22Rv1 (cell line): ENCODE measurements around the gene GPR21.

Experiments used
- H3K27ac ChIP-seq: fragments of 450-650 bp; 2 replicates; pipeline ENCODE4 v1.5.1; 2017
- CTCF ChIP-seq: fragments of 450-650 bp; IDR thresholded peaks from 2 replicates; pipeline ENCODE4 v1.5.1; 2017; ENCODE audit warnings: mild to moderate bottlenecking
- ZFX ChIP-seq: fragments of 450-650 bp; IDR thresholded peaks from 2 replicates; pipeline ENCODE4 v1.6.1; 2017; ENCODE audit warnings: antibody characterized with exemption, borderline replicate concordance

The GPR21 gene

GRCh38 chr9:123053711-123054110 lies 20.2 kb downstream of the GPR21 start:
- TF ChIP-seq CTCF (no peak), ZFX (no peak)
- no peak overlapping the region for H3K27ac ChIP-seq

GRCh38 chr9:123058834-123059233 lies 25.4 kb downstream of the GPR21 start:
- no peak for TF ChIP-seq ZFX
- TF ChIP-seq CTCF, result no peak

GRCh38 chr9:123059472-123060220 lies 26.2 kb downstream of the GPR21 start:
- no peak overlapping the region for H3K27ac ChIP-seq

More at GRCh38 chr9:123058834-123059233, 25.4 kb downstream of the GPR21 start:
- H3K27ac ChIP-seq, result no peak overlapping the region

GRCh38 chr9:123061216-123061615 lies 27.7 kb downstream of the GPR21 start:
- TF ChIP-seq CTCF (no peak), ZFX (no peak)
- H3K27ac ChIP-seq, result no peak overlapping the region

More at GRCh38 chr9:123059472-123060220, 26.2 kb downstream of the GPR21 start:
- TF ChIP-seq ZFX (no peak), CTCF (no peak)

GRCh38 chr9:123062351-123063176 lies 29.1 kb downstream of the GPR21 start:
- H3K27ac ChIP-seq, result no peak overlapping the region
- TF ChIP-seq ZFX, result no peak
- TF ChIP-seq CTCF, result no peak

- TF ChIP-seq ZFX, result no peak
- TF ChIP-seq CTCF, result no peak
- H3K27ac ChIP-seq, result no peak overlapping the region
These were observed 29.7 kb downstream of the GPR21 start for GRCh38 chr9:123063177-123063598.

GRCh38 chr9:123063896-123064295 lies 30.4 kb downstream of the GPR21 start:
- no peak for TF ChIP-seq CTCF
- no peak for TF ChIP-seq ZFX

More at GRCh38 chr9:123063896-123064295, 30.4 kb downstream of the GPR21 start:
- H3K27ac ChIP-seq, result no peak overlapping the region
